RWPE2 (cell line): ENCODE results near the gene DNAI2.

Experiments used
- ATAC-seq: fragments of 200-7000 bp; cut with Tn5 transposase; 3 replicates; pipeline ENCODE4 v1.9.1; 2021; ENCODE audit warnings: low read depth
- DNase-seq: peaks from one replicate; pipeline ENCODE4 v3.0.0-alpha.2; 2020; ENCODE audit warnings: low spot score
- H3K27ac ChIP-seq: fragments of 450-650 bp; 2 replicates; pipeline ENCODE4 v1.5.1; 2017; ENCODE audit warnings: mild to moderate bottlenecking; ENCODE audit not compliant: poor library complexity, severe bottlenecking
- H3K27me3 ChIP-seq: fragments of 250-450 bp; sonication (Bioruptor Pico); 2 replicates; pipeline ENCODE4 v1.5.1; 2021; ENCODE audit warnings: mild to moderate bottlenecking, moderate library complexity; ENCODE audit not compliant: insufficient read depth, poor library complexity, severe bottlenecking
- H3K36me3 ChIP-seq: fragments of 250-450 bp; sonication (Bioruptor Pico); 2 replicates; pipeline ENCODE4 v1.5.1; 2020; ENCODE audit warnings: low read depth, mild to moderate bottlenecking, moderate library complexity
- H3K4me1 ChIP-seq: fragments of 250-450 bp; sonication (Bioruptor Pico); 2 replicates; pipeline ENCODE4 v1.5.1; 2021; ENCODE audit warnings: mild to moderate bottlenecking, moderate library complexity; ENCODE audit not compliant: insufficient read depth, poor library complexity, severe bottlenecking
- H3K4me3 ChIP-seq: fragments of 250-450 bp; sonication (Bioruptor Pico); 2 replicates; pipeline ENCODE4 v1.5.1; 2021; ENCODE audit warnings: mild to moderate bottlenecking, moderate library complexity; ENCODE audit not compliant: severe bottlenecking
- H3K9me3 ChIP-seq: fragments of 250-450 bp; sonication (Bioruptor Pico); 2 replicates; pipeline ENCODE4 v1.5.1; 2021; ENCODE audit warnings: mild to moderate bottlenecking, moderate library complexity; ENCODE audit not compliant: severe bottlenecking
- CTCF ChIP-seq: fragments of 450-650 bp; IDR thresholded peaks from one replicate; pipeline ENCODE4 v1.5.1; 2017; ENCODE audit warnings: mild to moderate bottlenecking, moderate library complexity; ENCODE audit not compliant: poor library complexity, severe bottlenecking

The DNAI2 gene, protein sequence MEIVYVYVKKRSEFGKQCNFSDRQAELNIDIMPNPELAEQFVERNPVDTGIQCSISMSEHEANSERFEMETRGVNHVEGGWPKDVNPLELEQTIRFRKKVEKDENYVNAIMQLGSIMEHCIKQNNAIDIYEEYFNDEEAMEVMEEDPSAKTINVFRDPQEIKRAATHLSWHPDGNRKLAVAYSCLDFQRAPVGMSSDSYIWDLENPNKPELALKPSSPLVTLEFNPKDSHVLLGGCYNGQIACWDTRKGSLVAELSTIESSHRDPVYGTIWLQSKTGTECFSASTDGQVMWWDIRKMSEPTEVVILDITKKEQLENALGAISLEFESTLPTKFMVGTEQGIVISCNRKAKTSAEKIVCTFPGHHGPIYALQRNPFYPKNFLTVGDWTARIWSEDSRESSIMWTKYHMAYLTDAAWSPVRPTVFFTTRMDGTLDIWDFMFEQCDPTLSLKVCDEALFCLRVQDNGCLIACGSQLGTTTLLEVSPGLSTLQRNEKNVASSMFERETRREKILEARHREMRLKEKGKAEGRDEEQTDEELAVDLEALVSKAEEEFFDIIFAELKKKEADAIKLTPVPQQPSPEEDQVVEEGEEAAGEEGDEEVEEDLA

GRCh38 chr17:74274060-74274708, at the start of gene DNAI2:
DNAI2 (plus strand) TSS chr17:74274234; CDS start chr17:74281818, 7,584 bp downstream.
- Histone ChIP-seq H3K4me1 (no peaks in the 10 kb centered on the region), H3K9me3 (no peaks in the 10 kb centered on the region), H3K36me3 (no peaks in the 10 kb centered on the region), H3K4me3 (no peak within 1 kb of the TSS), H3K27me3 (peaks cover 36% of the 10 kb centered on the region), H3K27ac (no peak within 1 kb of the TSS)
- ATAC-seq (no peak), DNase-seq (no peak)
- no peak for TF ChIP-seq CTCF

- peak; percentile 52 for DNase-seq
These were observed 48.9 kb upstream of the DNAI2 start for GRCh38 chr17:74224959-74225725.

GRCh38 chr17:74226252-74226651, 47.8 kb upstream of the DNAI2 start:
- DNase-seq (no peak), ATAC-seq (no peak)
- H3K27me3 ChIP-seq = no peaks in the 10 kb centered on the region
- no peak for TF ChIP-seq CTCF
- no peaks in the 10 kb centered on the region for H3K9me3 ChIP-seq
- H3K4me3 ChIP-seq = no peak overlapping the region
- H3K36me3 ChIP-seq = no peaks in the 10 kb centered on the region
- no peak overlapping the region for H3K27ac ChIP-seq
- no peaks in the 10 kb centered on the region for H3K4me1 ChIP-seq

More at GRCh38 chr17:74224959-74225725, 48.9 kb upstream of the DNAI2 start:
- H3K4me3 ChIP-seq = no peak overlapping the region
- no peak for ATAC-seq
- H3K27ac ChIP-seq = no peak overlapping the region
- H3K9me3 ChIP-seq = no peaks in the 10 kb centered on the region
- no peaks in the 10 kb centered on the region for H3K36me3 ChIP-seq
- H3K4me1 ChIP-seq = no peaks in the 10 kb centered on the region
- no peak for TF ChIP-seq CTCF
- H3K27me3 ChIP-seq = no peaks in the 10 kb centered on the region

DNA sequence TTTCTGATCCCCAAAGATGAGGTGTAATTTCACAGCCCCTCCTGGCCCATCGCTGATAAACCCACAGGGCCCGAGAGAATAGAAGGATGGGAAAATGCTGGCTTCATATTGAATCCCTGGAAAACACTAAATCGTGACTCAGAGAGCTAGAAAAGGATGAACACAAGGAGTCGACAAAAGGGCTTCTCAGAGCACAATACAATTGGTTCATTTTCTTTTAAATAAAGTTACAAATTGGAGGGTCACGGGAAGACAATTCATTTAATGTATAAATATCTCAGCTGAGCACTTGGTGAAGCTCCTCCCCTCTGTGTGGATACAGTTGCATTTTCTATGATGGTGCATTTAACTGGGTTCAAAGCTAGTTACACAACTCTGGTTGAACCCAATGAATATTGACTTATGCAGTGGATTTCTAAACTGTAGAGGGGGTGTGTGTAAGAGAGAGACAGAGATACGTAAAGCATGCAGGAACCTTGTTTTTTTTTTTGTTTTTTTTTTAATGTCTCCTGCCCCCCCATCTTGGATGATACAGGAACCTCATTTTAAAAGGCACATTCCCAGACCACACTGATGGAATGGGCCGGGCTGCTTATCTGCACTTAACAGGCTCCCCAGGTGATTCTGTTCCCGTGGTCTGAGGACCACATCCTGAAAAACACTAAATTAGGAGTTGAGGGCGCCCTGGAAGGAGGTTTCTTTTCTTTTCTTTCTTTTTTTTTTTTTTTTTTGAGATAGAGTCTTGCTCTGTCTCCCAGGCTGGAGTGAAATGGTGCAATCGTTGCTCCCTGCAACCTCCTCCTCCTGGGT, 46.6 kb upstream of the DNAI2 start:
- no peaks in the 10 kb centered on the region for H3K4me1 ChIP-seq
- H3K4me3 ChIP-seq = no peak overlapping the region
- H3K27me3 ChIP-seq = no peaks in the 10 kb centered on the region
- no peak overlapping the region for H3K27ac ChIP-seq
- no peak for TF ChIP-seq CTCF
- ATAC-seq (no peak), DNase-seq (no peak)
- H3K9me3 ChIP-seq = no peaks in the 10 kb centered on the region
- no peaks in the 10 kb centered on the region for H3K36me3 ChIP-seq
